Large intestine (tissue), 3 donors: ENCODE measurements around the gene LRRC25. TPM values are rescaled to one million over a fixed set of nuclear protein-coding genes. Genes with fewer than 3 reads are reported as not detected.
A peak's percentile ranks its signal among the peaks of the same experiment; 100 is the strongest.
"Not testable (repeated sequence)": the region's sequence is repeated elsewhere in the genome, so short reads cannot be mapped to it uniquely, and the experiment has no call there.

Source experiments
- DNase-seq, 2 donors: peaks; one replicate each; pipeline versions ENCODE4 v3.0.0 to v3.0.0-alpha.2; 2013
- H3K27ac ChIP-seq: one replicate; pipeline ENCODE4 v1.5.1; 2013; ENCODE audit warnings: low read length
- H3K27me3 ChIP-seq: 2 replicates; pipeline ENCODE4 v1.6.1; 2013; ENCODE audit warnings: low read length; ENCODE audit not compliant: control insufficient read depth, insufficient read depth
- H3K36me3 ChIP-seq: 2 replicates; pipeline ENCODE4 v1.6.1; 2013; ENCODE audit warnings: low read length; ENCODE audit not compliant: control insufficient read depth, insufficient read depth
- H3K4me1 ChIP-seq: one replicate; pipeline ENCODE4 v1.6.1; 2013; ENCODE audit warnings: low read length; ENCODE audit not compliant: control insufficient read depth, insufficient read depth
- H3K4me3 ChIP-seq: one replicate; pipeline ENCODE4 v1.5.1; 2013; ENCODE audit warnings: low read length
- H3K9me3 ChIP-seq: one replicate; pipeline ENCODE4 v1.6.1; 2013; ENCODE audit warnings: mild to moderate bottlenecking, low read depth, low read length, moderate library complexity; ENCODE audit not compliant: control insufficient read depth
- WGBS: methylation state at CpG from one replicate; pipeline ENCODE4 v1.1.5; 2013; ENCODE audit warnings: low lambda C conversion rate; ENCODE audit not compliant: insufficient coverage; 5-methylcytosine and 5-hydroxymethylcytosine counted together
- polyA plus RNA-seq: library from polyadenylated mRNA; unstranded; fragments of 120-200 nt; gene quantifications from one replicate; pipeline ENCODE4 v1.2.1, GENCODE V29; 2013

Gene LRRC25
- polyA plus RNA-seq, 1 donor = 3.1 TPM

GRCh38 chr19:18416778-18417249 is 19.4 kb upstream of the LRRC25 start:
- Histone ChIP-seq H3K27ac (peak overlapping the region; percentile 93), H3K27me3 (no peaks in the 10 kb centered on the region), H3K9me3 (no peaks in the 10 kb centered on the region), H3K4me3 (peak overlapping the region; percentile 54), H3K4me1 (peaks cover 56% of the 10 kb centered on the region), H3K36me3 (no peaks in the 10 kb centered on the region)
- no CpG with 5 or more reads among the region's 44 CpGs for WGBS
- peak; percentile 87 to 93 for DNase-seq

GRCh38 chr19:18415178-18415867 is 17.9 kb upstream of the LRRC25 start:
- WGBS = 70% methylated on average over 2 of the region's 25 CpGs
- no peaks in the 10 kb centered on the region for H3K36me3 ChIP-seq
- no peaks in the 10 kb centered on the region for H3K9me3 ChIP-seq
- peak in 1 of 2 donors; percentile 63 for DNase-seq
- peak overlapping the region; percentile 93 for H3K27ac ChIP-seq
- H3K27me3 ChIP-seq = no peaks in the 10 kb centered on the region
- H3K4me3 ChIP-seq = peak overlapping the region; percentile 17
- peaks cover 44% of the 10 kb centered on the region for H3K4me1 ChIP-seq

GRCh38 chr19:18414504-18415177 is 17.2 kb upstream of the LRRC25 start:
- H3K4me3 ChIP-seq = peak overlapping the region; percentile 17
- peak overlapping the region; percentile 93 for H3K27ac ChIP-seq
- no peak for DNase-seq
- no peaks in the 10 kb centered on the region for H3K9me3 ChIP-seq
- WGBS = no CpG with 5 or more reads among the region's 11 CpGs
- H3K27me3 ChIP-seq = no peaks in the 10 kb centered on the region
- H3K4me1 ChIP-seq = peaks cover 44% of the 10 kb centered on the region
- H3K36me3 ChIP-seq = no peaks in the 10 kb centered on the region

GRCh38 chr19:18412610-18413239 is 15.3 kb upstream of the LRRC25 start:
- no peaks in the 10 kb centered on the region for H3K36me3 ChIP-seq
- WGBS = no CpG with 5 or more reads among the region's 16 CpGs
- DNase-seq = no peak
- H3K27me3 ChIP-seq = no peaks in the 10 kb centered on the region
- H3K4me3 ChIP-seq = no peak overlapping the region
- H3K9me3 ChIP-seq = no peaks in the 10 kb centered on the region
- H3K27ac ChIP-seq = no peak overlapping the region
- H3K4me1 ChIP-seq = peaks cover 32% of the 10 kb centered on the region

- Histone ChIP-seq H3K36me3 (no peaks in the 10 kb centered on the region), H3K4me1 (peaks cover 10% of the 10 kb centered on the region), H3K9me3 (no peaks in the 10 kb centered on the region), H3K27ac (no peak overlapping the region), H3K4me3 (no peak overlapping the region), H3K27me3 (no peaks in the 10 kb centered on the region)
- WGBS = no CpG with 5 or more reads among the region's 10 CpGs
- DNase-seq = no peak
Measured at GRCh38 chr19:18408053-18408476, 10.6 kb upstream of the LRRC25 start.

GRCh38 chr19:18406749-18407148 is 9.3 kb upstream of the LRRC25 start:
- WGBS = 90% methylated on average over 2 of the region's 9 CpGs
- no peaks in the 10 kb centered on the region for H3K27me3 ChIP-seq
- H3K9me3 ChIP-seq = no peaks in the 10 kb centered on the region
- H3K4me1 ChIP-seq = peaks cover 18% of the 10 kb centered on the region
- H3K36me3 ChIP-seq = no peaks in the 10 kb centered on the region
- H3K4me3 ChIP-seq = no peak overlapping the region
- no peak for DNase-seq
- H3K27ac ChIP-seq = no peak overlapping the region

- H3K27ac ChIP-seq, H3K9me3 ChIP-seq, H3K27me3 ChIP-seq, DNase-seq, H3K4me3 ChIP-seq, H3K36me3 ChIP-seq: not testable (repeated sequence)
- WGBS = no CpG with 5 or more reads among the region's 11 CpGs
- H3K4me1 ChIP-seq = peaks cover 21% of the 10 kb centered on the region
Measured at GRCh38 chr19:18405754-18406153, 8.3 kb upstream of the LRRC25 start.

GRCh38 chr19:18402455-18403248 is 5.2 kb upstream of the LRRC25 start:
- H3K27ac ChIP-seq = peak overlapping the region; percentile 89
- WGBS = no CpG with 5 or more reads among the region's 18 CpGs
- peaks cover 25% of the 10 kb centered on the region for H3K4me1 ChIP-seq

GRCh38 chr19:18401580-18402112 is 4.2 kb upstream of the LRRC25 start:
- H3K27ac ChIP-seq = peak overlapping the region; percentile 89
- no peaks in the 10 kb centered on the region for H3K27me3 ChIP-seq
- no peaks in the 10 kb centered on the region for H3K9me3 ChIP-seq
- 17% methylated on average over 2 of the region's 7 CpGs for WGBS
- H3K36me3 ChIP-seq = no peaks in the 10 kb centered on the region
- H3K4me1 ChIP-seq = peaks cover 33% of the 10 kb centered on the region
- H3K4me3 ChIP-seq = peak overlapping the region; percentile 29
- DNase-seq = peak; percentile 91 to 94

More at GRCh38 chr19:18402455-18403248, 5.2 kb upstream of the LRRC25 start:
- H3K9me3 ChIP-seq, H3K27me3 ChIP-seq, H3K36me3 ChIP-seq: not testable (repeated sequence)
- peak in 1 of 2 donors; percentile 61 for DNase-seq
- peak overlapping the region; percentile 30 for H3K4me3 ChIP-seq

- no peaks in the 10 kb centered on the region for H3K36me3 ChIP-seq
- no peak for DNase-seq
- H3K4me1 ChIP-seq = peaks cover 31% of the 10 kb centered on the region
- WGBS = no CpG with 5 or more reads among the region's 6 CpGs
- H3K27ac ChIP-seq = no peak overlapping the region
- no peak overlapping the region for H3K4me3 ChIP-seq
- no peaks in the 10 kb centered on the region for H3K27me3 ChIP-seq
- H3K9me3 ChIP-seq = no peaks in the 10 kb centered on the region
Measured at GRCh38 chr19:18399008-18399407, 1.6 kb upstream of the LRRC25 start.
